HG02678 (cell line): ENCODE measurements around the gene OSBPL2.

Experiments used
- ATAC-seq: cut with Tn5 transposase; IDR thresholded peaks from one replicate; pipeline ENCODE4 v1.9.1; 2021; ENCODE audit warnings: mild to moderate bottlenecking, moderate library complexity; ENCODE audit not compliant: unreplicated experiment

Gene OSBPL2

DNA sequence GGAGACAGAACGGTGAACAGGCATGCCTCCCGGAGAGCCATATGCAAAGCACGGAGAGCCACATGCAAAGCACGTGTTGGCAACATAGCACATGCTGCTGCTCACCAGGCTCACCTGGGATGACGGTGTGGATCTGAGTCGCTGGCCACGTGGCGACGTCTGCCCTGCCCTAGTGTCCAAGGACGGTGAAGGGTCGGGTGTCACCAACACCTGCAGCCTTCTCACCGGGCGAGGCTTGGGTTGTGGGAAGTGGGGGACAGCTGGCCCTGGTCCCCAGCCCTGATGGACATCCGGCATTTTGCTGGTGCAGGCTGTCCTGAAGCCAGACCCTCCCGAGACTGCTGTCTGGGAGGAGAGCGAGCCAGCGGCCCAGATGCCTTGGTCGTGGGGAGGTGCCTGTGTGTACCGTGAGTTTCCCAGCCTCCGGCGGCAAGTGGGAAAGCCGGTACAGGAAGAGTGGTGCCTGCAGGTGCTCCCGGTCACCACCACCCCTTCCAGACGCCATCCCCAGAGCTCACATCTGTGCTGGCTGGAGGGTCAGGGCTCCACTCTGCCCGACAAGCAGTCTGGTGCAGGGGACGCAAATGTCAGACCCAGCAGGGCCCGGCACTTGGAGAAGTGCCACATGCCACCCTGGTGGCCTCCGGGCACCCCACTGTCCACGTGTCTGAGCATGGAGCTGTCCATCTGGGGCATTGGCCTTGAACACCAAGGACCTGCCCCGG, 58.6 kb downstream of the OSBPL2 start:
- no peak for ATAC-seq

DNA sequence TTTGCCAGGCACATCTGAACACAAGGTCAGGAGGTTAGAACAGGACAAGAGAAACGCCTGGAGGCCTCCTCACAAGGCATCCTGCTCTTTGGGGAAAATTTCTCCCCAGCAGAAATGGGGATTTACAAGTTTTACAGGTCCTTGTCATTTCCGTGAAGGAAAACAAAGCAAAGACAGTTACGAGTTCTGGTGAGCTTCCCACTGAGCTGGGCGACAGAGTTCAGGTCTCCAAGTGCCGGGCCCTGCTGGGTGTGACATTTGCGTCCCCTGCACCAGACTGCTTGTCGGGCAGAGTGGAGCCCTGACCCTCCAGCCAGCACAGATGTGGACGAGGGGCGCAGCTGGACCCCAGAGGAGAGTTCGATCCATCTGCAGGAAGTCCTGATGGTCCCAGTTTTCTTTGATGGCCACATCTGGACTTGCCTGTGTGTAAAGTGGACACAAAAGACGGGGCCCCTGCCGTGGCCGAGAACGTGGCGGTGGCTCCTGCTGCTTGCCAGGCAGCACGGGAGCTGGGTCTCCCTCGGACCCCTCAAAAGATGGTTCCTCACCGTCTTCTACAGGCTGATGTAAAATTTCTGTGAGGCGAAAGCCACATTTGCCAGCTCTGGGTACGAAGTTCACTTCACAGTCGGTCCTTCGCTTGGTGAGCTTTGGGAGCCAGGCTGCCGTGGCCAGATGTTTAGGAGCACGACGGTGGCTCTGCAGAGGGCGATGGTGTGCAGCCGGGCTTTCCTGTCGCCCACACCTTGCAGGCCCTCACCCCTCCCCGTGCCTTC, 59.3 kb downstream of the OSBPL2 start:
- ATAC-seq, result no peak

DNA sequence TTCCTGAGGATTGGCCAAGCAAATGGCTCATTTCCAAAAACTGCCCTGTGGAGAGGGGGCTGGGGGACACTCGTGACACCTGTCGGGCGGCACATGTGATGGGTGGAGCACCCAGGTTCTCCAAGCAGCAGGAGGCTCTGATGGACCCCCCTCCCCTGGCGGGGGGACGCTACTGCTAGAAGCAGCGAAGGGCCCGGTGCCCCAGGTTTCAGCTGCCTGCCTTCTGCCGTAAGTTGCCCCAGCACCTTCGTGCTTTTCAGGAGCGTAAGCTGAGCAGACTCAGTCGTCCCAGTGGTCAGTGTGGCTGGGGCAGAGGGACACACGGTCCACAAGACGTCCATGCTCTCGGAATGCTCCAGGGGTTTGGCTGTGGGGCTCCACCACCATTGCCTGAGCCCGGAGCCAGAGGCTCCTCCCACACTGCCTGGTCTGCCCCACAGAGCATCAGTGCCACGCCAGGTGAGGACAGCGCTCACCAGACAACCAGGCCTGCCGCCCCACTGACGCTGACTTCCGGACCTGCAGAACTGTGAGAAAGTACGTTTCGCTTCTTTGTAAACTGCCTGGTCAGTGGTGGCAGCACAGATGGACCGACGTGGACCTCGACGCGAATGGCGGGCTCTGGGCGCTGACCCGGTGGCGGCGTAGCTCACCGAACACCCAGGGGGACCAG, 60.4 kb downstream of the OSBPL2 start:
- no peak for ATAC-seq

GRCh38 chr20:62299666-62300236, 61.4 kb downstream of the OSBPL2 start:
- ATAC-seq, result no peak

GRCh38 chr20:62300319-62300718, 62.0 kb downstream of the OSBPL2 start:
- no peak for ATAC-seq

- no peak for ATAC-seq
These were observed 62.9 kb downstream of the OSBPL2 start for GRCh38 chr20:62301111-62301668.

GRCh38 chr20:62301773-62302340, 63.5 kb downstream of the OSBPL2 start:
- peak; percentile 26 for ATAC-seq

- ATAC-seq, result peak; percentile 86
These were observed 64.2 kb downstream of the OSBPL2 start, which contains the start of gene ADRM1 for GRCh38 chr20:62302341-62303061. Gene ADRM1 (plus strand): TSS chr20:62302997. CDS start chr20:62303569, 572 bp downstream.

GRCh38 chr20:62303062-62303339, 64.7 kb downstream of the OSBPL2 start:
- ATAC-seq, result no peak

- ATAC-seq, result no peak
These were observed 65.3 kb downstream of the OSBPL2 start for GRCh38 chr20:62303340-62304226.

GRCh38 chr20:62304331-62305148, 66.2 kb downstream of the OSBPL2 start:
- no peak for ATAC-seq

- ATAC-seq, result no peak
These were observed 66.9 kb downstream of the OSBPL2 start for GRCh38 chr20:62305149-62305764.

GRCh38 chr20:62305765-62306413, 67.6 kb downstream of the OSBPL2 start:
- ATAC-seq, result no peak

DNA sequence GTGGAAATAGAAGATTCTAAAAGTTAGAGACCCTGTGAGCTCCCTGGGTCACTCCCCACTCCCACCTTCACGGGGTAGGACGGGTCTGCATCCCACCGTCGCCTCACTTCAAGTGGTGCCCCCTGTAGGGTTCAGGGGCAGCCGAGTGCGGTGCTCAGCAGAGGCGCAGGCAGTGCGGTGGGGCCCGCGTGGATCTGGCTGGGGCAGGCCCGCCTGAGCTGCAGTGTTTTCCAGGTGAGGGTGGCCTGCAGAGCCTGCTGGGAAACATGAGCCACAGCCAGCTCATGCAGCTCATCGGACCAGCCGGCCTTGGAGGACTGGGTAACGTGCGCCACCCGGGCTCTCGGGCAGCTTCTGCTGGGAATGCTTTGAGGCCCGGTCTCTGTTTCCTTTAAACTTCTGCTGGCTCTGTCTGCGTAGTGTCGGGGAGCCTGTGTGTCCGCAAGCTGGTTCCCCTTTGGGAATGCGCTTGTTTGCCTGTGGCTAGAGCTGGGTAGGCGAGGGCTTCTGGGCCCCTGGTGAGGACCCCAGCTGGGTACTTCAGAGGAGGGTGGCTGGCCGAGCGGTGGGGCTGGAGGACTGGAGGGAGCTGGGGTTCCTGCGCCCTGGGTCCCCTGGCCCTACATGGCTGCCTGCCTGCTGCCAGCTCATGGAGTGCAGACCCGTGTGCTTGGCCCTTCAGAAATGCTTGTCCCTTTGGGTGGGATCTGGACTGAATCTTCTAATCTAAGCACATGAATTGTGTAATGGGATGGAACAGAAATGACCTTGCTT, 68.3 kb downstream of the OSBPL2 start:
- ATAC-seq, result no peak

GRCh38 chr20:62307226-62308101, 69.1 kb downstream of the OSBPL2 start:
- no peak for ATAC-seq
